ENCODE measurements around the gene FMO5. TPM values are rescaled to one million over a fixed set of nuclear protein-coding genes. Genes with fewer than 3 reads are reported as not detected.
"Not testable (repeated sequence)": the region's sequence is repeated elsewhere in the genome, so short reads cannot be mapped to it uniquely, and the experiment has no call there.

The FMO5 gene
- total RNA-seq, 1 donor from 2014 or later = 1.8 TPM

DNA sequence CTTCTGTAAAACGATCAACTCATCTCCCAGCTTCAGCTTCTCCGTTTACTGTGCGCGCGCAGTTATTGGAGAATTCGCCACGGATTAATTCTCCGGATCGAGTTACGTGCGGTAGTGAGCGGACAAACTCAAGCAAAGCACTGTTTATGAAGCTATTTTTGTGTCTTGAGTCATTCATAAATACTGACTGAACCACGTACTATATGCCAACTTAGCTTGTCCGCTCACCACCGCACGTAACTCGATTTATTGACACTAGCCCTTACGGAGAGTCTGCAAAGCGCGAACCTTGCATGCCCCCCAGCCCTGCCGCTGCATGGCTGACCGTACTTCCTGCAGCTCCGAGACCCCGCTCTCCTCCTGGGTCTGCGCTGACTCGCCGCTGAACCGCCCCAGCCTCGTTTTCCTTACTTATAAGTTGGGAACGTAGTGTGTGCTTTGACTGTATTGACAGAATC, 18.1 kb upstream of the FMO5 start:
- peaks cover 39% of the 10 kb centered on the region for H3K4me1 Mint-ChIP-seq (ENCODE audit: low read depth)
- no peaks in the 10 kb centered on the region for H3K27me3 Mint-ChIP-seq (ENCODE audit: low read depth)
- no peak for DNase-seq (ENCODE audit: low spot score)

DNA sequence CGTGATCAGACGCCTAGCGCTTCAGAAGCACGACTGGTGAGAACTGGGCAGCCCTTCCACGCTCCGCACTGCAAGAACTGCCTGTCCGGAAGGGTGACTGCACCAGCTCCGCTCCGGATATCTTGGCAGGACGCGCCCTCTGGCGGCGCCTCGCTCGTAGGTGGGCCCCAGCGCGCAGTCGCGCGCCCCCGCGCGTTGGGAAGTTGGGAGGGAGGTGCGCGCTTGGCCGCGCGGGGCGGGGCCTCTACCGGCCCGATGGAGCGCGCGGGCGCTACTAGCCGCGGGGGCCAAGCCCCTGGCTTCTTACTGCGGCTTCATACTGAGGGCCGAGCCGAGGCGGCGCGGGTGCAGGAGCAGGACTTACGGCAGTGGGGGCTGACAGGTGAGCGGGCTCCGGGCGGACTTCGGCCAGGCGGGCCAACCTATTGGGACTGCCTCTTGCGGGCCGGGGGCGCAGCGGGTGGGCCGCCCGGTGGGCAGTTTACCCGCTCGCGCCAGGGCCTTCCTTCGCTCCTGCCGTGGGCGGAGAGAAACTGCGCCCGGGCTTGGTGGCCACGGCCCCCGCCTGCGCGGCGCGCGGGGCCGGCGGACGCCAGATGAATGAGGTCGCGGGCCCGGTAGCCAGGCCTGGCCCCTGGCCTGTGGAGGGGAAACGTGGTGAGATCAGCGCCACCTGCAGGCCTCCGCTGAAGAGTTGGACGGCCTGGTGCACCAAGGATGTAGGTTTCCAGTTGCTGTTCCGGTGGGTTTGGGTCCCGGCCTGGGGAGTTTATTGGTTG, 17.5 kb upstream of the FMO5 start, which contains the start of gene CHD1L:
Gene CHD1L, plus strand, starts transcription at position 236 of the 779 bp plus-strand sequence. Its CDS starts 20 bp downstream, at position 256.
- Mint-ChIP-seq H3K27ac (ENCODE audit: unreplicated experiment) (peak within 1 kb of the TSS; percentile 94), H3K4me3 (ENCODE audit: unreplicated experiment) (peak within 1 kb of the TSS; percentile 88), H3K9me3 (ENCODE audit: low read depth) (no peaks in the 10 kb centered on the region), H3K36me3 (ENCODE audit: low read depth) (no peaks in the 10 kb centered on the region), H3K27me3 (ENCODE audit: low read depth) (no peaks in the 10 kb centered on the region), H3K4me1 (ENCODE audit: low read depth) (peaks cover 37% of the 10 kb centered on the region)
- TF ChIP-seq, protein P1, sequence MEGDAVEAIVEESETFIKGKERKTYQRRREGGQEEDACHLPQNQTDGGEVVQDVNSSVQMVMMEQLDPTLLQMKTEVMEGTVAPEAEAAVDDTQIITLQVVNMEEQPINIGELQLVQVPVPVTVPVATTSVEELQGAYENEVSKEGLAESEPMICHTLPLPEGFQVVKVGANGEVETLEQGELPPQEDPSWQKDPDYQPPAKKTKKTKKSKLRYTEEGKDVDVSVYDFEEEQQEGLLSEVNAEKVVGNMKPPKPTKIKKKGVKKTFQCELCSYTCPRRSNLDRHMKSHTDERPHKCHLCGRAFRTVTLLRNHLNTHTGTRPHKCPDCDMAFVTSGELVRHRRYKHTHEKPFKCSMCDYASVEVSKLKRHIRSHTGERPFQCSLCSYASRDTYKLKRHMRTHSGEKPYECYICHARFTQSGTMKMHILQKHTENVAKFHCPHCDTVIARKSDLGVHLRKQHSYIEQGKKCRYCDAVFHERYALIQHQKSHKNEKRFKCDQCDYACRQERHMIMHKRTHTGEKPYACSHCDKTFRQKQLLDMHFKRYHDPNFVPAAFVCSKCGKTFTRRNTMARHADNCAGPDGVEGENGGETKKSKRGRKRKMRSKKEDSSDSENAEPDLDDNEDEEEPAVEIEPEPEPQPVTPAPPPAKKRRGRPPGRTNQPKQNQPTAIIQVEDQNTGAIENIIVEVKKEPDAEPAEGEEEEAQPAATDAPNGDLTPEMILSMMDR (IDR thresholded peaks at IDR 0.05) = peak; percentile 81
- DNase-seq (ENCODE audit: low spot score) = peak; percentile 97

More for the DNA sequence above, 18.1 kb upstream of the FMO5 start:
- Mint-ChIP-seq H3K9me3 (ENCODE audit: low read depth) (no peaks in the 10 kb centered on the region), H3K36me3 (ENCODE audit: low read depth) (no peaks in the 10 kb centered on the region), H3K4me3 (ENCODE audit: unreplicated experiment) (peak overlapping the region; percentile 88), H3K27ac (ENCODE audit: unreplicated experiment) (peak overlapping the region; percentile 94)
- TF ChIP-seq, protein P1 (IDR thresholded peaks at IDR 0.05) = peak; percentile 57

DNA sequence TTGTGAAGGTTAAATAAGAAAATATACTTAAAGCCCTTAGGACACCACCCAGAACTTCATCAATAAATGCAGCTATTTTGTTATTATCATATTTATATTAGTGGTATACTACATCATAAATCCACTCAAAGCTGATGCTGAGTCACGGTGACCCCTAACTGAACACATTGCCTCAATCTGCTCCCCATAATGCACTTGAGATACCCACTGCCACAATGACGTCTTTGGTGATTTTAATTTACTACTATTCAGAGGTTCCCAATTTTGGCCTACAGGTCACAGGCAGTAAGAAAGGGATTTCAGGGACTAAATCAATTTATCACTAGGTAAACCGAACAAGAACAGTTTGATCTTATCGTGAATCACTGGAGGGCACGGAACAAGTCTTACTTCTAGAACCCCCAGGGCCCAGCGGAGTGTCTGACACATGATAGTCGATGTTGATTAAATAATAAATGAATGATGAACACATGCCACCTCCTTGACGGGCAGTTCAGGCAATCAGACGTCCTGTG, 16.9 kb upstream of the FMO5 start:
- peak overlapping the region; percentile 88 for H3K4me3 Mint-ChIP-seq (ENCODE audit: unreplicated experiment)
- H3K27ac Mint-ChIP-seq (ENCODE audit: unreplicated experiment) = peak overlapping the region; percentile 81
- peaks cover 30% of the 10 kb centered on the region for H3K4me1 Mint-ChIP-seq (ENCODE audit: low read depth)
- DNase-seq (ENCODE audit: low spot score) = no peak
- no peaks in the 10 kb centered on the region for H3K9me3 Mint-ChIP-seq (ENCODE audit: low read depth)
- H3K36me3 Mint-ChIP-seq (ENCODE audit: low read depth) = no peaks in the 10 kb centered on the region
- H3K27me3 Mint-ChIP-seq (ENCODE audit: low read depth) = no peaks in the 10 kb centered on the region
- TF ChIP-seq, protein P1 (IDR thresholded peaks at IDR 0.05) = no peak

DNA sequence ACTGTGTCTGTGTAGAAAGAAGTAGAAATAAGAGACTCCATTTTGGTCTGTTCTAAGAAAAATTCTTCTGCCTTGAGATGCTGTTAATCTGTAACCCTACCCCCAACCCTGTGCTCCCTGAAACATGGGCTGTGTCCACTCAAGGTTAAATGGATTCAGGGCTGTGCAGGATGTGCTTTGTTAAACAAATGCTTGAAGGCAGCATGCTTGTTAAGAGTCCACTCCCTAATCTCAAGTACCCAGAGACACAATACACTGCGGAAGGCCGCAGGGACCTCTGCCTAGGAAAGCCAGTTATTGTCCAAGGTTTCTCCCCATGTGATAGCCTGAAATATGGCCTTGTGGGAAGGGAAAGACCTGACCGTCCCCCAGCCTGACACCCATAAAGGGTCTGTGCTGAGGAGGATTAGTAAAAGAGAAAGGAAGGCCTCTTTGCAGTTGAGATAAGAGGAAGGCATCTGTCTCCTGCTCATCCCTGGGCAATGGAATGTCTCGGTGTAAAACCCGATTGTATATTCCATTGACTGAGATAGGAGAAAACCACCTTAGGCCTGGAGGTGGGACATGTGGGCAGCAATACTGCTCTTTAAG, 15.1 kb upstream of the FMO5 start:
- H3K4me1 Mint-ChIP-seq (ENCODE audit: low read depth) = peaks cover 21% of the 10 kb centered on the region
- not testable (repeated sequence) for DNase-seq (ENCODE audit: low spot score); H3K36me3 Mint-ChIP-seq (ENCODE audit: low read depth); H3K9me3 Mint-ChIP-seq (ENCODE audit: low read depth); H3K4me3 Mint-ChIP-seq (ENCODE audit: unreplicated experiment); H3K27ac Mint-ChIP-seq (ENCODE audit: unreplicated experiment); H3K27me3 Mint-ChIP-seq (ENCODE audit: low read depth)

DNA sequence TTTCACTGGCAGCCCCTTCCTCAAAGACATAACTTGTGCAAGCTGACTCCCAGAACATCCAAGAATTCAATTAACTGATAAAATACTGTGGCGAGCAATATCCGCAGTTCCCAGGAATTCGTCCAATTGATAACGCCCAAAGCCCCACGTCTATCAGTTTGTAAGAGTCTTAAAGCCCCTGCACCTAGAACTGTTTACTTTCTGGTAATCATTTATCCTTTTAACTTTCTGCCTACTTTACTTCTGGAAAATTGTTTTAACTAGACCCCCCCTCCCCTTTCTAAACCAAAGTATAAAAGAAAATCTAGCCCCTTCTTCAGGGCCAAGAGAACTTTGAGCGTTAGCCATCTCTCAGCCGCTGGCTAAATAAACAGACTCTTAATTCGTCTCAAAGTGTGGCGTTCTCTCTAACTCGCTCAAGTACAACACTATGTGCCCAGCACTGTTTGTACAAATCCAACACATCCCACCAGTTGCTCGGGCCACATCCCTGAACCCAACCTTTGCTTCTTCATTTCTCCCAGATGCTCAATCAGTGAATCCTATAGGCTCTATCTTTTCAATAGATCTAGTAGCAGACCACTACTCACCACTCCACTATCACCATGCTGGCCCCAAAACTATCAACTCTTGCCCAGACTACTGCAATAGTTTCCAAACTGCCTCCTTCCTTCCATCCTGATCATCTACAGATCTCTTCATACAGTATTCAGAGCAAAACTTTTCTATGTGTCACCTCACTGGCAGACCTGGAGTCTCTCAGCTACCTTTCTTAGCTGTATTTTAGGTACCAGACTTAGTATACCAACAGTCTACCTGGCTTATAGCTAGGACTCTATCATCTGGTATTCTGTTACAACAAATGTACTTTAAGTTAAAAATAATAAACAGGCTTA, 14.0 kb upstream of the FMO5 start:
- Mint-ChIP-seq H3K9me3 (ENCODE audit: low read depth) (no peaks in the 10 kb centered on the region), H3K4me1 (ENCODE audit: low read depth) (peaks cover 13% of the 10 kb centered on the region), H3K27me3 (ENCODE audit: low read depth) (no peaks in the 10 kb centered on the region), H3K36me3 (ENCODE audit: low read depth) (no peaks in the 10 kb centered on the region), H3K4me3 (ENCODE audit: unreplicated experiment) (no peak overlapping the region), H3K27ac (ENCODE audit: unreplicated experiment) (no peak overlapping the region)
- TF ChIP-seq, protein P1 (IDR thresholded peaks at IDR 0.05) = no peak
- DNase-seq (ENCODE audit: low spot score) = no peak

Measured in chondrocyte (in vitro differentiated cells).